CD4-positive, CD25-positive, alpha-beta regulatory T cell (primary cell): ENCODE data around the gene ZBTB34. TPM values are rescaled to one million over a fixed set of nuclear protein-coding genes. Genes with fewer than 3 reads are reported as not detected.

Experiments
- ATAC-seq, 2 donors: fragments of 150-1000 bp; cut with Tn5 transposase; one replicate each; pipeline ENCODE4 v1.10.0; 2021; ENCODE audit warnings: low read depth in 2 of 2, moderate number of reproducible peaks in 2 of 2, moderate library complexity in 1 of 2
- DNase-seq, 3 donors: peaks; one replicate each; pipeline versions ENCODE4 v3.0.0 to v3.0.0-alpha.2; 2012 to 2022; ENCODE audit warnings: mixed read lengths in 1 of 3
- H3K27ac ChIP-seq: one replicate; pipeline ENCODE4 v1.7.0; 2013; ENCODE audit warnings: mild to moderate bottlenecking, low read length; ENCODE audit not compliant: insufficient read depth, poor library complexity, severe bottlenecking
- H3K27me3 ChIP-seq: one replicate; pipeline ENCODE4 v1.7.0; 2013; ENCODE audit warnings: low read length; ENCODE audit not compliant: control insufficient read depth, insufficient read depth
- H3K36me3 ChIP-seq: one replicate; pipeline ENCODE4 v1.7.0; 2013; ENCODE audit warnings: mild to moderate bottlenecking, low read length, moderate library complexity; ENCODE audit not compliant: control insufficient read depth, insufficient read depth
- H3K4me1 ChIP-seq: 2 replicates; pipeline ENCODE4 v1.7.0; 2013; ENCODE audit warnings: mild to moderate bottlenecking, low read length; ENCODE audit not compliant: insufficient read depth, control insufficient read depth, poor library complexity, severe bottlenecking
- H3K4me3 ChIP-seq: one replicate; pipeline ENCODE4 v1.7.0; 2013; ENCODE audit warnings: low read depth, mild to moderate bottlenecking, low read length, moderate library complexity
- H3K9me3 ChIP-seq, 2 experiments: 1 replicate in 1 of 2; 2 replicates in 1 of 2; pipeline ENCODE4 v1.7.0; 2013; ENCODE audit warnings: low read length in 2 of 2, mild to moderate bottlenecking in 1 of 2, moderate library complexity in 1 of 2; ENCODE audit not compliant: control insufficient read depth in 2 of 2
- H3K27ac Mint-ChIP-seq, 3 donors: one replicate each; pipeline ENCODE4 v1.8.0; 2020 to 2022; ENCODE audit warnings: mild to moderate bottlenecking in 3 of 3, mixed read lengths in 3 of 3, moderate library complexity in 2 of 3
- H3K27me3 Mint-ChIP-seq: one replicate; pipeline ENCODE4 v1.8.0; 2022; ENCODE audit warnings: mild to moderate bottlenecking, mixed read lengths
- H3K36me3 Mint-ChIP-seq: one replicate; pipeline ENCODE4 v1.8.0; 2020; ENCODE audit warnings: mixed read lengths
- H3K4me1 Mint-ChIP-seq, 4 donors: one replicate each; pipeline ENCODE4 v1.8.0; 2020 to 2022; ENCODE audit warnings: mixed read lengths in 4 of 4, mild to moderate bottlenecking in 1 of 4
- H3K4me3 Mint-ChIP-seq, 4 donors: one replicate each; pipeline ENCODE4 v1.8.0; 2020 to 2022; ENCODE audit warnings: mild to moderate bottlenecking in 4 of 4, mixed read lengths in 4 of 4, moderate library complexity in 3 of 4
- H3K9me3 Mint-ChIP-seq, 7 donors: one replicate each; pipeline ENCODE4 v1.8.0; 2020 to 2022; ENCODE audit warnings: mixed read lengths in 7 of 7, mild to moderate bottlenecking in 3 of 7, moderate library complexity in 2 of 7
- polyA plus RNA-seq, 4 donors: library from polyadenylated mRNA; unstranded; fragments of 300-500 nt; fragmentation: Illumina TruSeq; gene quantifications; one replicate each; pipeline ENCODE4 v1.2.3, GENCODE V29; 2021
- total RNA-seq: library from RNA; stranded (reverse); gene quantifications from one replicate; pipeline ENCODE4 v1.2.3, GENCODE V29; 2022

ZBTB34 gene
- total and polyA plus RNA-seq, 5 donors from 2014 or later: 0.56 to 5.4 (median 0.82) TPM

- Histone ChIP-seq H3K27me3 (no peaks in the 10 kb centered on the region), H3K36me3 (no peaks in the 10 kb centered on the region), H3K9me3 (no peaks in the 10 kb centered on the region), H3K4me1 (no peaks in the 10 kb centered on the region), H3K27ac (no peak overlapping the region), H3K4me3 (no peak overlapping the region)
- no peaks in the 10 kb centered on the region for H3K9me3 Mint-ChIP-seq
- peaks cover under 1 to 6% (median 1%) of the 10 kb centered on the region in 4 donors for H3K4me1 Mint-ChIP-seq
- no peak overlapping the region for H3K4me3 Mint-ChIP-seq
- peaks cover 13% of the 10 kb centered on the region for H3K27me3 Mint-ChIP-seq
- ATAC-seq (no peak), DNase-seq (no peak)
- no peak overlapping the region for H3K27ac Mint-ChIP-seq
- H3K36me3 Mint-ChIP-seq: peaks cover 4% of the 10 kb centered on the region
These were observed 16.4 kb upstream of the ZBTB34 start for GRCh38 chr9:126844085-126844484.

- Mint-ChIP-seq H3K9me3 (no peaks in the 10 kb centered on the region), H3K27me3 (peaks cover 24% of the 10 kb centered on the region), H3K4me3 (no peak overlapping the region), H3K27ac (no peak overlapping the region), H3K4me1 (no peaks in the 10 kb centered on the region), H3K36me3 (no peaks in the 10 kb centered on the region)
- no peaks in the 10 kb centered on the region for H3K36me3 ChIP-seq
- H3K27me3 ChIP-seq: peaks cover 8% of the 10 kb centered on the region
- no peak for ATAC-seq
- H3K9me3 ChIP-seq: no peaks in the 10 kb centered on the region
- no peak for DNase-seq
- H3K4me3 ChIP-seq: no peak overlapping the region
- no peak overlapping the region for H3K27ac ChIP-seq
- H3K4me1 ChIP-seq: no peaks in the 10 kb centered on the region
These were observed 13.4 kb upstream of the ZBTB34 start for GRCh38 chr9:126847051-126847450.

GRCh38 chr9:126849591-126850225 lies 10.7 kb upstream of the ZBTB34 start:
- Mint-ChIP-seq H3K9me3 (no peaks in the 10 kb centered on the region), H3K27ac (no peak overlapping the region), H3K27me3 (peaks cover 49% of the 10 kb centered on the region), H3K4me1 (no peaks in the 10 kb centered on the region), H3K4me3 (no peak overlapping the region), H3K36me3 (no peaks in the 10 kb centered on the region)
- ATAC-seq (no peak), DNase-seq (no peak)
- Histone ChIP-seq H3K9me3 (no peaks in the 10 kb centered on the region), H3K4me3 (no peak overlapping the region), H3K27me3 (peaks cover 12% of the 10 kb centered on the region), H3K27ac (no peak overlapping the region), H3K36me3 (no peaks in the 10 kb centered on the region), H3K4me1 (no peaks in the 10 kb centered on the region)

GRCh38 chr9:126851286-126851880 lies 9.1 kb upstream of the ZBTB34 start:
- Mint-ChIP-seq H3K36me3 (no peaks in the 10 kb centered on the region), H3K27me3 (peaks cover 53% of the 10 kb centered on the region), H3K4me1 (no peaks in the 10 kb centered on the region), H3K27ac (no peak overlapping the region), H3K4me3 (no peak overlapping the region), H3K9me3 (no peaks in the 10 kb centered on the region)
- no peaks in the 10 kb centered on the region for H3K36me3 ChIP-seq
- no peak overlapping the region for H3K27ac ChIP-seq
- DNase-seq: no peak
- no peaks in the 10 kb centered on the region for H3K9me3 ChIP-seq
- H3K4me1 ChIP-seq: no peaks in the 10 kb centered on the region
- ATAC-seq: no peak
- H3K27me3 ChIP-seq: peaks cover 15% of the 10 kb centered on the region
- H3K4me3 ChIP-seq: no peak overlapping the region

- Histone ChIP-seq H3K4me3 (no peak overlapping the region), H3K4me1 (no peaks in the 10 kb centered on the region), H3K9me3 (no peaks in the 10 kb centered on the region), H3K27ac (no peak overlapping the region), H3K27me3 (peaks cover 17% of the 10 kb centered on the region), H3K36me3 (no peaks in the 10 kb centered on the region)
- H3K4me1 Mint-ChIP-seq: no peaks in the 10 kb centered on the region
- no peak overlapping the region for H3K27ac Mint-ChIP-seq
- peaks cover 59% of the 10 kb centered on the region for H3K27me3 Mint-ChIP-seq
- ATAC-seq (no peak), DNase-seq (no peak)
- H3K4me3 Mint-ChIP-seq: peak overlapping the region in 1 of 4 donors; percentile 51
- H3K9me3 Mint-ChIP-seq: no peaks in the 10 kb centered on the region
- H3K36me3 Mint-ChIP-seq: no peaks in the 10 kb centered on the region
These were observed 8.3 kb upstream of the ZBTB34 start for GRCh38 chr9:126852086-126852688.

GRCh38 chr9:126853667-126854066 lies 6.8 kb upstream of the ZBTB34 start:
- Mint-ChIP-seq H3K4me3 (no peak overlapping the region), H3K36me3 (no peaks in the 10 kb centered on the region), H3K27ac (no peak overlapping the region), H3K4me1 (peaks cover 0 to 4% (median 0%) of the 10 kb centered on the region in 4 donors), H3K27me3 (peaks cover 59% of the 10 kb centered on the region), H3K9me3 (no peaks in the 10 kb centered on the region)
- H3K9me3 ChIP-seq: no peaks in the 10 kb centered on the region
- no peak overlapping the region for H3K27ac ChIP-seq
- DNase-seq (no peak), ATAC-seq (no peak)
- peaks cover 20% of the 10 kb centered on the region for H3K27me3 ChIP-seq
- H3K36me3 ChIP-seq: no peaks in the 10 kb centered on the region
- H3K4me3 ChIP-seq: no peak overlapping the region
- H3K4me1 ChIP-seq: no peaks in the 10 kb centered on the region

- no peak overlapping the region for H3K4me3 Mint-ChIP-seq
- peaks cover 59% of the 10 kb centered on the region for H3K27me3 Mint-ChIP-seq
- H3K36me3 Mint-ChIP-seq: no peaks in the 10 kb centered on the region
- Histone ChIP-seq H3K36me3 (no peaks in the 10 kb centered on the region), H3K4me1 (peaks cover 1% of the 10 kb centered on the region), H3K9me3 (no peaks in the 10 kb centered on the region), H3K4me3 (no peak overlapping the region), H3K27me3 (peaks cover 20% of the 10 kb centered on the region), H3K27ac (no peak overlapping the region)
- DNase-seq (no peak), ATAC-seq (no peak)
- peaks cover 0 to 5% (median 1%) of the 10 kb centered on the region in 4 donors for H3K4me1 Mint-ChIP-seq
- no peaks in the 10 kb centered on the region for H3K9me3 Mint-ChIP-seq
- H3K27ac Mint-ChIP-seq: no peak overlapping the region
These were observed 5.7 kb upstream of the ZBTB34 start for GRCh38 chr9:126854734-126855133.
